IPS-20b (cell line): ENCODE results near the gene NRTN.
A peak's percentile ranks its signal among the peaks of the same experiment; 100 is the strongest.
"Not testable (repeated sequence)": the region's sequence is repeated elsewhere in the genome, so short reads cannot be mapped to it uniquely, and the experiment has no call there.

Experiments used
- H3K27ac ChIP-seq: one replicate; pipeline ENCODE4 v1.5.1; 2013; ENCODE audit warnings: low read length
- H3K27me3 ChIP-seq: 2 replicates; pipeline ENCODE4 v1.6.1; 2013; ENCODE audit warnings: mild to moderate bottlenecking, low read length, inconsistent platforms; ENCODE audit not compliant: insufficient read depth
- H3K36me3 ChIP-seq: 2 replicates; pipeline ENCODE4 v1.6.1; 2013; ENCODE audit warnings: low read depth, mild to moderate bottlenecking, inconsistent platforms, low read length, moderate library complexity; ENCODE audit not compliant: insufficient read depth
- H3K4me1 ChIP-seq: 2 replicates; pipeline ENCODE4 v1.6.1; 2013; ENCODE audit warnings: mild to moderate bottlenecking, control low read depth, inconsistent platforms, low read length, moderate library complexity; ENCODE audit not compliant: insufficient read depth
- H3K4me3 ChIP-seq: 2 replicates; pipeline ENCODE4 v1.5.1; 2013; ENCODE audit warnings: mild to moderate bottlenecking, low read length, inconsistent platforms
- H3K9ac ChIP-seq: 2 replicates; pipeline ENCODE4 v1.6.1; 2013; ENCODE audit warnings: low read depth, mild to moderate bottlenecking, inconsistent platforms, low read length, moderate library complexity
- H3K9me3 ChIP-seq: 2 replicates; pipeline ENCODE4 v1.6.1; 2013; ENCODE audit warnings: mild to moderate bottlenecking, low read depth, low read length, inconsistent platforms; ENCODE audit not compliant: insufficient read depth

NRTN gene

DNA sequence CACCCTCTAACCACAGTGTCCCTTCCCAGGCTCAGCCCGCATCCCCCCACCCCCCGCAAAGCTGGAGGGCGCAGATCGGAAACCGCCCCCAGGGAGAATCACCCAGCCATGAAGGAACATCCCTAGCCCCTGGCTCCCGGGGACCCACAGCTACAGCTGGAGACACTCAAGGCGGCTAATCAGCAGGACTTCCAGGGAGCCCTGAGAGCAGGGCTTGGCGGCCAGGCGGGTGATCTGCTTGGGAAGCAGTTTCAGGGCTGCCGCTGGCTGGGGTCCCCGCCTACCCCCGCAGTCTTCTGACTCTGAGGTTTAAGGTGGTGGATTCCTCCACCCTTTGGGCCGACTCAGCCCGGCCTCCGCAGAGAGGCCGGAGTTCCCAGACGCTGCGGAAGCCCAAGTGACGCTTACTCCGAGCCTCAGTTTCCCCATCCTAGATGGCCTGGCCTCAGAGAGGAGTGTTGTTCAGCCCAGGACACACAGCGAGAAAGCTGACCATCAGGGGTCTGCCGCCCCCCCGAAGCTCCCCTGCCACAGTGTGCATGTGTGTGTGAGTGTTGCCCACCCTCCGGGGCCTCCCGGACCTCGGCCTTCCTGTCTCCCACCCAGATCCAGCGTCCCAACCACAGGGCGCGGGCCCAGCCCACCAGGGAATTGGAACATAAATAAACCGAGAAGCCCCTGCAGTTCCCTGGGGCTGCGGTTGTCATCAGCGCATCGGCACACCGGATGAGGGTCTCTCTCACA lies 24.9 kb downstream of the NRTN start:
- Histone ChIP-seq H3K27ac (no peak overlapping the region), H3K9ac (no peak overlapping the region; the same call in 1 of the 2 replicates), H3K4me1 (no peaks in the 10 kb centered on the region), H3K27me3 (no peaks in the 10 kb centered on the region; the same call in 1 of the 2 replicates), H3K36me3 (no peaks in the 10 kb centered on the region), H3K4me3 (peak overlapping the region; percentile 42; the same call in 1 of the 2 replicates), H3K9me3 (no peaks in the 10 kb centered on the region)

DNA sequence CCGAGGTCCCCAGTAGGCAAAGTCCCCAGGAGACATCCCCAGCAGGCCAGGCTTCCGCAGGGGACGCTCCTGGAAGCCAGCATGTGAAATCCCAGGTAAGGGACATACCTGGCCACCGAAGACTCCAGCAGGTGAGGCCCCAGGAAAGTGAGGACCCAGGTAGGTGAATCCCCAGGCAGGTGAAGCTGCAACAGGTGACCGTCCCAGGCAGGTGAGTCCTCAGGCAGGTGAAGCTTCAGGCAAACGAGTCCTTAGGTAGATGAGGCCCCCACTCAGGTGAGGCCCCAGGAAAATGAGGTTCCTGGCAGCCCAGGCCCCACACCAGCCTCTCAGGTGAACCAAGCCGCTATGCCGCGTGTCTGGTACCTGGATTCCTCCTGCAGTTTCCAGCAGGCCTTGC lies 26.3 kb downstream of the NRTN start:
- no peak overlapping the region for H3K27ac ChIP-seq
- no peak overlapping the region for H3K4me3 ChIP-seq
- H3K9ac ChIP-seq = no peak overlapping the region
- no peaks in the 10 kb centered on the region for H3K9me3 ChIP-seq
- H3K4me1 ChIP-seq = no peaks in the 10 kb centered on the region
- no peaks in the 10 kb centered on the region for H3K36me3 ChIP-seq
- H3K27me3 ChIP-seq = no peaks in the 10 kb centered on the region; the same call in 1 of the 2 replicates

DNA sequence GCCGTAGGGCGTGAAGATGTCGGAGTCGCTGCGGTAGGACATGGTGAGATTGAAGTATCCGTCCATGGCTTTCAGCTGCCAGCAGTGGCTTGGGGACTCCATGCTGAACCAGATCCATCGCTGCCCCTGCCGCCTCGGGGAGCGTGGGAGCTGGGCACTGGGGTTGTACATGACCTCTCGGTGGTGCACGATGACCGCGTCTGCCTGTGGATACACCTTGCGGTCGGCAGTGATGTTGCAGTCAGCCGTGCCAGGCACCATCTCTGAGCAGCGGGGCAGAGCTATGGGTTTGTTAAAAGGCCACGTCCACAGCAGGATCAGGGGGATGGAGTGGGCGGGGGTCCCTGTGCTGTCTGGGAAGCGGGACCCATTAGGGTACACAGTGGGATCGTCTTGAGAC lies 27.2 kb downstream of the NRTN start:
- Histone ChIP-seq H3K36me3 (no peaks in the 10 kb centered on the region), H3K27me3 (no peaks in the 10 kb centered on the region; the same call in 1 of the 2 replicates), H3K9me3 (no peaks in the 10 kb centered on the region), H3K27ac (no peak overlapping the region), H3K4me3 (no peak overlapping the region), H3K9ac (no peak overlapping the region), H3K4me1 (no peaks in the 10 kb centered on the region)

DNA sequence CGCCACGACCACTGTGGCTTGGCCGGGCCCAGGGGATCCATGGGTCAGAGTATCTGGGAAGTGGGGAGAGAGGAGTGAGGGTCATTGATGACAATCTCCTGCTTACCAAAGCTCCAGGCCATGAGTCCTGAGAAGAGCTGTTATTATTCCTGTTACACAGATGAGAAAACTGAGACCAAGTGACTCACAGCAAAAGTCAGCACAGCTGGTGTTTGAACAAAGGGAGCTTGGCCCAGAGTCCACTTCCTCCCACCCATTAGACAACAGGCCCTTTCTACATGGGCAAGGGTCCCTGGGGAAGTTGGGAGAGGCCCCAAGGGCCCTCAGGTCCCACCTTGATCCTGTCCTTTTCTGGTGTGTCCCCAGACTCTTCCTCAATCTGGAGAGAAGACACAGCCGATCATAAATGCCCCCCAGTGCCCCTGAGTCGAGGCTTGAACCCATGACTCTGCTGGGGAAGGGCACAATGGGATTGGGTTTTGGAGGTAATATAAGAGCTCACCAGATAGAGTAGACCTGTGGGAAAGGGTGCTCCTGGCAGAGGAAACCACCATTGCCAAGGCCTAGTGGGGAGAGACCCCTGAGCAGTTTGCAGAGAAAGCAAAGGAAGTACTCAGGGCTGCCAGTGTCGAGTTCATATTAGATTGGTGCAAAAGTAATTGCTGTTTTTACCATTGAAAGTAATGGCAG lies 27.8 kb downstream of the NRTN start:
- H3K9ac ChIP-seq = no peak overlapping the region
- no peak overlapping the region for H3K27ac ChIP-seq
- no peaks in the 10 kb centered on the region for H3K9me3 ChIP-seq
- no peaks in the 10 kb centered on the region for H3K4me1 ChIP-seq
- no peak overlapping the region for H3K4me3 ChIP-seq
- H3K36me3 ChIP-seq = no peaks in the 10 kb centered on the region
- no peaks in the 10 kb centered on the region; the same call in 1 of the 2 replicates for H3K27me3 ChIP-seq

DNA sequence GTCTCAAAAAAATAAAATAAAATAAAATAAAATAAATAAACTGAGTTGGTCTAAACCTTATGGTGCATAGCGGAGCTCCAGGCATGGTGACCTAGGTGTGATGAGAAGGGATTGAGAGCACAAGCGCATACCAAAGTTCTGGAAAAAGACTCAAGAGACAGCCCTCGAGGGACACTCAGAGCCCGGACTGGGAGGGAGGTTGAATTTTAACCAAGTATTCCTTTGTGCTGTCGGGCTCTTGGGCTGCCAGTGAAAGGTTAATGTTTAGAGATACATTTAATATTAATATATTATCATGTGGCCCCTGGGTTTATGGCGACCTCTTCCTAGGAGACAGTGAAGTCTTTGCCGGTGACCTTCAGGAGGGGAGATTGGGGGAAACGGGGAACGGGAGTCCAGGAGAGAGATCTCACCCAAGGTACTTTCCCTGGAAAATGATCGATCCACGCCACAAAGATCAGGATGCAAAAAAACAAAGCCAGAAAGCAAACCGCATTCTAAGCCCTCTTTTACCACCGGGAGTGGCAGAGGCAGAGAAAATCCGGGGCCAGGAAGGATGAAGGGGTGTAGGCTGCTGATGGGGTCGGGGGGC lies 33.0 kb downstream of the NRTN start:
- Histone ChIP-seq H3K9ac (no peak overlapping the region), H3K4me1 (no peaks in the 10 kb centered on the region), H3K36me3 (no peaks in the 10 kb centered on the region), H3K9me3 (no peaks in the 10 kb centered on the region), H3K27ac (no peak overlapping the region), H3K4me3 (no peak overlapping the region), H3K27me3 (no peaks in the 10 kb centered on the region; the same call in 1 of the 2 replicates)

DNA sequence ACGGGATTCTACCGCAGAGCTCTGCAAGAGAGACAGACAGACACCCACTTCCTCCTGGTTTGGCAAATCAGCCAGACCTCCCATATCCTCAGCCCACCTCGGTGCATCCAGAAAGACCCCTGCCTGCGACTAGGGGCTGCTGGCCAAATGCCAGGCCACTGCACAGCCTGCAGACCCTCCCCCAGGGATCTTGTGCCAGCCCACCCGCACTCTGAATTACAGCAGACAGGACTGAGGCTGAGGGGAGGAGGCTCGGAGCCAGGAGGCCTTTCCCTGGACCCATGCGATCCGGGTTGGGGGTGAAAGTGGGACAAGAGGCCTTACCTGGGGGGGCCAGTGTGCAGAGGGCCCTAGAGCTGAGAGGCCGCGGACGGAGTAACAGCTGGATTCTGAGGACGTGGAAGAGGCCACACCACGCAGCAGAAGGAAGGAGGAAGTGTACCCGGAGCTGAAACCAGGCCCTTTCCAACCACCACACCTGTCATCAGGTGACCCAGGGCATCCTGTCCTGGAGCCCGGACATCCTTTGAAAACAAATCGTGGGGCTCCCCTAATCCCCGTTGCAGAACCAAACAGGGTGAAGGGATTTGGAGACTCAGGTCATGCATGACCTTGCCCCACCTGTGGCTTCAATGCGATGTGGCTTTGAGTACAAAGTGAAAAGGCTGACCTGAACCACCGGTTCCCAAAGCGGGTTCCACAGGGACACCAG lies 33.6 kb downstream of the NRTN start:
- Histone ChIP-seq H3K27ac (no peak overlapping the region), H3K36me3 (no peaks in the 10 kb centered on the region), H3K27me3 (no peaks in the 10 kb centered on the region; the same call in 1 of the 2 replicates), H3K4me1 (no peaks in the 10 kb centered on the region), H3K9me3 (no peaks in the 10 kb centered on the region), H3K4me3 (no peak overlapping the region), H3K9ac (no peak overlapping the region)

DNA sequence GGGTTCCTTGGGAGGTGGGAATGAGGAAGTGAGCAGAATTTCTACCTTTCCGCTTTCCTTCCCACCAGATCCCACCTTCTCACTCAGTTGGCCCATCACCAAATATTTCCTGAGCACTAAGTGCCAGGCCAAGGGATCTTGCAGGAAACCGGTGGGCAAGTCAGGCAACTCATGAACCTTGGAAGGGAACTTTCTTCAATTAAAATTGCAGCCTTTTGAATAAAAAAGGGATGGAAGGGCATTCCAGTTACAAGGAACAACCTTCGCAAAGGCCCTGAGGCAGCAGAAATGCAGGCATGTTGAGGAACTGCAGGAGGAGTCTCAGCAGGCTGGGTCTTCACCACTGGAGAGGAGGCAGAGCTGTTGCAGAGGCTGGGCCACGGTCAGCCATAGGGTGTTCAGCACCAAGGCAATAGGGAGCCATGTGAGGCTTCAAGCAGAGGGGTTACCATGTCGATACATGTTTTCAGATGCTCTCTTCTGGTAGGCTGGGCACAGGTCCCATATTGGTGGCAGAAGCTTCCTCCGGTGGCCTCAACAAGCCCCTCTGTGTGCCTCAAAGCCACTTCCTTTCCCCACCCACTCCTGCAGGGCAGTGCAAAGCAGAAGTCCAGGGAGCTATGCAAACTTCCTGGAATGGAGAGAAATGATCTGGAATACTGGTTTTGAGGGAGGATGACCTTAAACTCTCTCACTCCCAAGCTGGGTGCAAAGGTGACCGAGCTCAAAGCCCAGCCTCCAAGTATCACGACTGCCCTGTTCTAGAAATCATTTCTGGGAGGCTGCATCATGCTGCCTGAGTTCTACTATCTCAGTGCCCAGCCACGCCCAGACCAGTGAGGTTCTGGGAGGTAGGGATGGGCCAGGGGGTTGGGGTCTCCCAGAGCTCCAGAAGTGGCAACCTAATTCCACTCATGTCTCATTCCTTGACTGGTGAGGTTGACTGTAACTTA lies 34.5 kb downstream of the NRTN start, which contains the start of gene FUT6:
TSS of gene FUT6 (minus strand) at position 638 of the 953 bp plus-strand sequence. CDS start 7,135 bp downstream, outside the sequence.
- H3K27ac ChIP-seq = no peak within 1 kb of the TSS
- no peaks in the 10 kb centered on the region for H3K36me3 ChIP-seq
- no peak within 1 kb of the TSS for H3K4me3 ChIP-seq
- no peaks in the 10 kb centered on the region for H3K9me3 ChIP-seq
- H3K9ac ChIP-seq = no peak within 1 kb of the TSS
- no peaks in the 10 kb centered on the region for H3K4me1 ChIP-seq
- no peaks in the 10 kb centered on the region; the same call in 1 of the 2 replicates for H3K27me3 ChIP-seq

DNA sequence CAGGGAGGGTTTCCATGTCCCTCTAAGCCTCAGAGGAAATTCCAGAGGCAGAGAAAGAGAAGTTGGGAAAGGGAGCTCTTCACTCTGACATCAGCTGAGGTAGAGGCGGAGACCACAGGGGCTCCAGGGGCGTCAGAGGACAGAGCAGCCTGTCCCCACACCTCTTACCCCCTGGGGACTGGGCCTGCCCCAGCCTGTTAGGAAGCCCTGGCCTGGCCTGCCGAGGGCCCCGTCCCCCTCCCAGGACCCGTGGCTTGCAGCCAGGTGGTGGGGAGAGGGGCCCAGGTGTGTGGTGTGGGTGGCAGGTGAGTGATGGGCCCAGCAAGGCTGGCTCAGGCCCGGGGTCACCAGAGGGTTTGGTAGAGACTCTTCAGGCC lies 36.9 kb downstream of the NRTN start:
- H3K27me3 ChIP-seq, H3K9me3 ChIP-seq, H3K36me3 ChIP-seq, H3K27ac ChIP-seq, H3K9ac ChIP-seq, H3K4me3 ChIP-seq, H3K4me1 ChIP-seq: not testable (repeated sequence)

DNA sequence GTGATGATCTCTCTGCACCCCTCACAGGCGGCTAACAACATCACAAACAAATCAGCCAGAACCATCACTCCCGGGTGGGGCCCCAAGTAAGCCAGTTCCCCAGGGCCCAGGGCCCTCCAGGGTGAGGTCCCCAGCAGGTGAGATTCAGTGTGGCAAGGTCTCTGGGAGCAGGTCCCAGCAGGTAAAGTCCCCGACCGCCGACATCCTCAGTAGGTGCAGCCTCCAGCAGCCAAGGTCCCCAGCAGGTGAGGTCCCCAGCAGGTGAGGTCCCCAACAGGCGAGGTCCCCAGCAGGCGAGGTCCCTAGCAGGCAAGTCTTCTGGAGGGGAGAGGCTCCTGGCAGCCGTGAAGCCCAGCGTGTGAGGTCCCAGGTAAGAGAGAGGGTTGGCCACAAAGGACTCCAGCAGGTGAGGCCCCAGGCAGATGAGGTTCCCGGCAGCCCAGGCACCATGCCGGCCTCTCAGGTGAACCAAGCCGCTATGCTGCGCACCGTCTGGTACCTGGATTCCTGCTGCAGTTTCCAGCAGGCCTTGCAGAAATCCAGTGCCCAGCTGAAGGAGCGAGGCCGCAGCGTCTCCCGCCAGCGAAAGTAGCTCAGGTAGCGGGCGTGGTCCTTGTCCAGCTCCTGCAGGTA lies 38.5 kb downstream of the NRTN start:
- H3K9ac ChIP-seq = no peak overlapping the region
- H3K4me3 ChIP-seq = no peak overlapping the region
- no peaks in the 10 kb centered on the region for H3K9me3 ChIP-seq
- H3K4me1 ChIP-seq = no peaks in the 10 kb centered on the region
- H3K36me3 ChIP-seq = no peaks in the 10 kb centered on the region
- H3K27ac ChIP-seq = no peak overlapping the region
- no peaks in the 10 kb centered on the region for H3K27me3 ChIP-seq

DNA sequence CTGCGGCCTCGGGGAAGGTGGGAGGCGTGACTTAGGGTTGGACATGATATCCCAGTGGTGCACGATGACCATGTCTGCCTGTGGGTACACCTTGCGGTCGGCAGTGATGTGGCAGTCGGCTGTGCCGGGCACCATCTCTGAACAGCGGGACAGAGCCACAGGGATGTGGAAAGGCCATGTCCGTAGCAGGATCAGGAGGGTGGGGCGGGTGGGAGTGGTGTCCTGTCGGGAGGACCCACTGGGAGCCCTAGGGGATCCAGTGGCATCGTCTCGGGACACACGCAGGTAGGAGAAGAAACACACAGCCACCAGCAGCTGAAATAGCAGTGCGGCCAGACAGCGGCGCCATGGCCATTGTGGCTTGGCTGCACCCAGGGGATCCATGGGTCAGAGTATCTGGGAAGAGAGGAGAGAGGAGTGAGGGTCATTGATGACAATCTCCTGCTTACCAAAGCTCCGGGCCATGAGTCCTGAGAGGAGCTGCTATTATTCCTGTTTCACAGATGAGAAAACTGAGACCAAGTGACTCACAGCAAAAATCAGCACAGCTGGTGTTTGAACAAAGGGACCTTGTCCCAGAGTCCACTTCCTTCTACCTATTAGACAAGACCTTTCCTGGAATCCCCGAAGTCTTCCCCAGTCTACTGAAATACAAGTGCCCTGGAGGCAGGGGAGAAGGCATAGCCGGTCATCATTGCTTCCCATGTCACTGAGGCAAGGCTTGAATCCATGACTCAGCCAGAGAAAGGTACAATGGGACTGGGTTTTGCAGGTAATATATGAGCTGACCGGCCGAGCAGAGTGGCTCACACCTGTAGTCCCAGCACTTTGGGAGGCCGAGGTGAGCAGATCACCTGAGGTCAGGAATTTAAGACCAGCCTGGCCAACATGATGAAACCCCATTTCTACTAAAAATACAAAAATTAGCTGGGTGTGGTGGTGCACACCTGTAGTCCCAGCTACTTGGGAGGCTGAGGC lies 39.9 kb downstream of the NRTN start:
- Histone ChIP-seq H3K9me3 (no peaks in the 10 kb centered on the region), H3K27ac (no peak overlapping the region), H3K9ac (no peak overlapping the region), H3K4me1 (no peaks in the 10 kb centered on the region), H3K27me3 (no peaks in the 10 kb centered on the region), H3K36me3 (no peaks in the 10 kb centered on the region), H3K4me3 (no peak overlapping the region)
